ENCODE results near the gene MYBBP1A.

Gene MYBBP1A

GRCh38 chr17:4534928-4535666, 20.1 kb downstream of the MYBBP1A start:
- DNase-seq, result no peak

DNA sequence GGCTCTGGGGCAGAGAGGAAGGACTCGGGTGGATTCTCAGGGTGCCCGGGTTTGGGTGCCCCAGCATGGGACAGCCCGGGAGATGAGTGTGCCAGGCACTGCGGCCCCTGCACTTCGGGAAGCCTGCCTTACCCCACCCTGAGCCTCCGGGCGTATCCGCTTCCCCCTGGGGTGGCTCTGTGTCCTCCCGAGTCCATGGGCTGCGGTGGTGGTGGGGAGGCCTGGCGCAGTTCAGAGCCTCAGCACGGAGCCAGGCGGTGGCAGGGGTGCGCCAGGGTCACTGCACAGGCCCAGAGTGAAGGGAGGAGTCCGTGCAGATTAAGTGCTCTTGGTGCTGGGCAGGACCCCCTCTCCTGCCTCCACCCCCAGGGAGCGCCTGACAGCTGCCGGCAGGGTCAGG, 20.7 kb downstream of the MYBBP1A start:
- DNase-seq, result no peak

DNA sequence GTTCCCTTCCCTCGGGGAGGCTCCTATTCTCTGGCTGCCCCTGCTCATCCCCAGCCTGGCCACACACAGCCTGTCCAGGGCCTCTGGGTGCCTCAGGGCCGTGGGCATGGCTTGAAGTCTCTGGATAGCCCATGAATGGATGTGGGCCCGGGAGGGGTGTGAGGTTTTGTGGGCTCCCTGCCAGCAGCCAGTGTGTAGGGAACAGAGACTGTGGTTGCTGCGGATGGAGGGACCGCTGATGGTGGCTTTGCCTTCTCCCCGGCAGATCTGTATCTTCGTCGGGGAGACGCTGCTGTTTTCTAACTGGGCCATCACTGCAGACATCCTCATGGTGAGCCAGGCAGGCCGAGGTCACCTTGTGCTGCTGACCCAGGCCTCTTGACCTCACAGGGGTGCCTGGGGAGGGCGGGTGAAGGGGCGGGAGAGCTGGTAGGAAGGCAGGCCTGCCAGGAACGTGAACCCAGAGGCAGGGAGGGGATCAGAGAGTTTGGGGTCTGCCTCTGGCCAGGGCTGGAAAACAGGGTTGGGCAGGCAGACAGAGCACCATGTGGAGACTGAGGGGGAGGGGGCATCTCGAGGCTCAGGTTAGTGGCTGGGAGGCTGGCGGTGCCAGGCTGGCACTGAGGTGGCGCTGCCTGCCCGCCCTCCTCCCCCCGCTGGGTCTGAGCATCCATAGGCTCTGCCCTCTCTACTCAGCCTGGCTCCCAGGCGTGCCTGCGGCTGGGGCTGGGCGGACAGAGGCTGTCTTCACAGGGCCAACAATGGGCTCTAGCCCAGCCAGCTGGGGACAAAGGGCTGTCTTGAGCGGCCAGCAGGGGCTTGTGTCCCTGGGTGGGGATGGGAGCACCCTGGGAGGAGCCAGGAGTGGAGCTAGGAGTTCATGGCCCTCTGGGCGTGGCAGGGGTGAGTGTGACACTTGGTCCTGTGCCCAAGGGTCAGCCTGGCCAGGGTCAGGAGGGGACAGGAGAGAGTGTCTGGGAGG, 21.4 kb downstream of the MYBBP1A start:
- DNase-seq, result no peak

DNA sequence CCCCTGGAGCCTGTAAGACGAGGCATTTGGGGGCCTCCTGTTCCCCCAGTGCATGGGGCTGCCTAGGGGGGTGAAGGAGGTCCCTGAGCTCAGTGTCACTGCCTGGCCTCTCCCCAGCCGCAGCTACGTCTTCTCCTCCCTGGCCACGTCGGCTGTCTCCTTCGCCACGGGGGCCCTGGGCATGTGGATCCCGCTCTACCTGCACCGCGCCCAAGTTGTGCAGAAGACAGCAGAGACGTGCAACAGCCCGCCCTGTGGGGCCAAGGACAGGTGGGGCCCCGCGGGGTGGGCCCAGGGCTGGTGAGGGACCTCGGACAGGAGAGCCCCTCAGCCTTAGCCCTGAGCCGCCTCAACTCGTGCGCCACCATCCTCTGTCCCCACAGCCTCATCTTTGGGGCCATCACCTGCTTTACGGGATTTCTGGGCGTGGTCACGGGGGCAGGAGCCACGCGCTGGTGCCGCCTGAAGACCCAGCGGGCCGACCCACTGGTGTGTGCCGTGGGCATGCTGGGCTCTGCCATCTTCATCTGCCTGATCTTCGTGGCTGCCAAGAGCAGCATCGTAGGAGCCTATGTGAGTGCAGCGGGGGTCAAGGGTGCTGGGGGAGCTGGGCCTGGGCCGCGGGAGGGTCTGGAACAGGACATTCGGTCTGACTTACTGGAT, 22.2 kb downstream of the MYBBP1A start:
- no peak for DNase-seq

- no peak for DNase-seq
These were observed 23.0 kb downstream of the MYBBP1A start for GRCh38 chr17:4531988-4532736.

- no peak for DNase-seq
These were observed 24.1 kb downstream of the MYBBP1A start for GRCh38 chr17:4530799-4531730.

DNA sequence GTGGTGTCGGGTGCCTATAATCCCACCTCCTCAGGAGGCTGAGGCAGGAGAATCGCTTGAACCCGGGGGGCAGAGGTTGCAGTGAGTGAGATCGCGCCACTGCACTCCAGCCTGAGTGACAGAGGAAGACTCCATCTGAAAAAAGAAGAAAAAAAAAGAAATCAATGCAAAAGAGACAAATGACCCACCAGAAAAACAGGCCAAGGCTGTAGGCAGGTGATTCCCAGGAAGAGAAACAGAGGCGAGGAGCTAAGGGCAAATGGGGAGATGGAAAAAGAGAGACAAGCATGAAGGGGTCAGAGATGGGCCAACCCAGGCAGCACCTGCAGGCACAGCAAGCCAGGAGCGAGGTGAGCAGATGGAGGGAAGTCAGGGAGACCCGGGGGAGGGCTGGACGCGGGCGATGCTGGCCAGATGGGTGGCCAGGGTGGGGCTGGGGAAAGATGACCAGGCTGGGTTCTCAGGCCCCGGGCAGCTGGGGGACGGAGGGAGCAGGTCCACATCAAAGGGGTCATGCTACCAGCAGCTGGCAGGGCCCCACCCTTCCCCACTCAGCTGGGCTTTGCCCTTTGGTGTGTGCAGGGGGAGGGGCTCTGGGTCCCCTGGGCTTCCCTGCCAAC, 25.5 kb downstream of the MYBBP1A start:
- DNase-seq, result no peak

DNA sequence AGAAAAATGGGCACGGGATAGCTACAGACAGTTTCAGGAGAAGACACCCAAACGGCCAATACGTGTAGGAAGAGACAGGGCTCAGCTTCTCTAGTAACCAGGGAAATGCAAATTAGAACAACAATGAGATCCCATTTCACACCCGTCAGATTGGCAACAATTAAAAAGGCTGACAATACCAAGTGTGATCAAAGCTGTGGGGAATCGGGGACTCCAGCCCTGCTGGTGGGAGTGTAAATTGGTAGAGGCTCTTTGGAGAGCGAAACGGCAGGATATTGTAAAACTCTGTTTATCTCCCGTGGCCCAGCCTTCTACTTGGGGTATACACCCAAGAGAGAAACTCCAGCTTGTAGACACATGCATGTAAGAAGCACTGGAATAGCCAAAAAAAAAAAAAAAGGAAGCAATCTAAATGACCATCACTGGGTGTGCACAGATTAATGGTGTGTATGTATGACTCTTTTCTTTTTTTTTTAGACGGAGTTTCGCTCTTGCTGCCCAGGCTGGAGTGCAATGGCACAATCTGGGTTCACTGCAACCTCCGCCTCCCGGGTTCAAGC, 27.5 kb downstream of the MYBBP1A start:
- no peak for DNase-seq

DNA sequence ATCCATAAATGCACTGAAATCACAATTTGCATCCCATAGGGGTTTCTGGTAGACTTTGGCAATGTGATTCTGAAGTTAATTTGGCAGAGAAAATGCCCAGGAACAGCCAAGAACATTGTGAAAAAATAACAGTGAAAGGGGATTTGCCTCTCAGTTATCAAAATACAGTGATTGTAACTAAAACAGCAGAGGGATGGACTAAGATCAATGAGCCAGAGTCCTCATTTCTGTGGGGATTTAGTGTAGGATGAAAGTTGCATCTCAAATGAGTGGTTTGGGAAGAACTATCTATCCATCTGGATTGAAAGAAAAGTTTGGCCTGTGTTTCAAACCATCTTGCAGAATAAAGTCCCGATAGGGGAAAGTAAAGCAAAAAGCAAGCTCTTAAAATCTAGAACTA, 28.1 kb downstream of the MYBBP1A start:
- DNase-seq, result no peak

DNA sequence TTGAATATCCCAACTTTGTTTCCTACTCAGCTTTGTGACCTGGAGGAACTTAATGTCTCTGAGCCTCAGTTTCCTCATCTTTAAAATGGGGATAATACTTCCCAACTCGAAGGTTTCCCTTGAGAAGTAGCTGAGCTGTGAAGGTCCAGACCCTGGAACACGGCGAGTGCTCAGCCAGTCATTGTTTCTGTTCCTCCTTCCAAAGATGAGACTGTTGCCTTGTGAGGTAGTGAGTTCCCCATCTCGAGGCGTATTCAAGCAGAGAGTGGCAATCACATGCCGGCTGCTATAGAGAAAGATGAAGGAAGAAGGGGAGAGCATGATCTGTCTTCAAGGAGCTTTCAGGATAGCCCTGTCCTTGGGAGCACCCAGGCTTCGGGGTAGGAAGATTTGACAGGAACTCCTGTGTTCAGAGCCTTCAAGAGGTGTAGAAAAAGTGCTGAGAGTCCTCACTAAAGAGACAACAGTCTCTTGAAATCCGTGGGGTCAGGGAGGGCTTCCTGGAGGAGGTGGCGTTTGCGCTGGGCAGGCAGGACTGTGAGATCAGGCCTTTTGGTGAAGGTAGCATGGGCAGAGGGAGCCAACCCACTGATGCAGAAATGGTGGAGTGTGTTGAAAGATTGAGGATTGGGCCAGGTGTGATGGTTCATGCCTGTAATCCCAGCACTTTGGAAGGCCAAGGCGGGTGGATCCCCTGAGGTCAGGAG, 29.3 kb downstream of the MYBBP1A start:
- no peak for DNase-seq

- no peak for DNase-seq
These were observed 31.2 kb downstream of the MYBBP1A start for GRCh38 chr17:4523946-4524345.

DNA sequence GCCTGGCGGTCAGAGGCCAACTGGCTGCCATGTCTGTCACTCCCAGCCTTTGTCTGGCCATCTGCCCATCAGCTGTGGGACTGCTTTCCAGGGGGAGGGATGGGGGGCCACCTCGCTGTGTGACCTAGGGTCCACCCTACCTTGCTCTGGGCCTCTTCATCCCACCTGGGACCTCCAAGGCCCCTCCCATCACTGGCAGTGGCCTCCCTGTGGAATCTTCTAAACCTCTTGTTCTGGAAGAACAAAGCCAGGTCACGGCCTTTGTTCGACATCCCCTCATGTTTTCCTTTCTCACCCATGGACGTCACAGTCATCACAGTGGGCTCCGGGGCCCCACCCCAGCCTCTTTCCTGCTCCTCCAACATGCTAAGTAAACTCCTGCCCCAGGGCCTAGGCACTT, 32.5 kb downstream of the MYBBP1A start:
- DNase-seq, result no peak

- no peak for DNase-seq
These were observed 34.1 kb downstream of the MYBBP1A start for GRCh38 chr17:4520894-4521600.

DNA sequence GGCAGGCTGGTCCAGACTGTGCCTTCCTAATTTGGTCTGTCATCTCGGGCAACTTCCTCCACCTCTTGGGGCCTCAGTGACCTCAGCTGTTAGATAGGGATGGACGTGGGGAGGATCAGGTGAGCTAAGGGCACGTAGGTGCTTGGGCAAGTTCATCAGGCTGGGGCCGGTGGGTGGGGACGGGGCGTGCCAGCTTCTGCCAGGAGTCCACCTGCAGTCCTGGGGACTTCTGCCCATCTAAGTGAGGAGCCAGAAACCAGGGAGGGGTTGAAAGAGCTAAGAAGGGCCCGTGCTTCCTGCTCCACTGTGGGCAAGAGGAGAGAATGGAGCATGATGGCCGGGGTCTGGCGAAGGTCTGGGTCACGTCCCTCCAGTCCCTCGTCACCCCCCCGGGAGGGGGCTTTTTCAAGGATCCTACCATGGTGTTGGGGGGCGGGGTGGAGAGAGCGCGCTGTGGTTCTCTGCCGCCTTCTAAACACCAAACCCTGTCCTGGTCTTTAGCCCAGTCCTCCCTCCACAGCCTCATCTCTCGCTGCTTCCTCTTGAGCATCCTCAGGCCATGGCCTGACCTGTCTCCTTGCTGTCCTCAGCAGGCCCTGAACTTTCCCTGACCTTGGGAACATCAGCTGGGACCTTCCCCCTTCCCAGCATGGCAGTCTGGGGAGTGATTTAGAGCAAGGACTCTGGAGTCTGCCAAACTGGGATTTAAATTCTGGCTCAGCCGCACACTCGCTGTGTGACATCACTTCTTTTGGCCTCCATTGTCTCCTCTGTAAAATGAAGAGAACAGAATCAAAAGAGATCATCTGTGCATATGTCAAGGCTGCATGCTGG, 34.9 kb downstream of the MYBBP1A start:
- no peak for DNase-seq

DNA sequence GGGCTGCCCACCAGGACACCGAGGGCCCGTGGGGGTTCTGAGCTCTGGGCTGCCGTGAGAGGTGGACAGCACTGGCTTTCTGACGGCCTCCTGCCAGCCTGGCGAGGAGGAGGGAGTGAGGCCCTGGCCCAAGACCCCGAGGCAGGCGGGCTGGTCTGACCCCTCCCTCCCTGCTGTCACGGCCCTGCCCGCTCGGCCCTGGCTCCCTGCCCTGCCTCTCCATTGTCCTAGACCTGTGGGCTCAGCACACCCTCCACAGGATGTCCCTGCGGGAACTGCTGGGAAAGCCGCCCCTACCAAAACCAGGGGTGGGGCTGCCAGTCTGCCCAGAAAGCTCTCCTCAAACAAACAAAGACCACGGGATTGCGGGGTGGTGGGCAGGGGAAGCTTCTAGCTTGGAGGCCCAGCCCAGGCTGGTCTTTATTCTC, 35.8 kb downstream of the MYBBP1A start:
- DNase-seq, result no peak

- DNase-seq, result no peak
These were observed 36.3 kb downstream of the MYBBP1A start for GRCh38 chr17:4518901-4519300.

GRCh38 chr17:4516735-4517134, 38.4 kb downstream of the MYBBP1A start:
- DNase-seq, result no peak

- DNase-seq, result no peak
These were observed 39.7 kb downstream of the MYBBP1A start for GRCh38 chr17:4515501-4515900.
